Peyer's patch (tissue), 4 donors: Measurements from ENCODE around the gene FBXO28. TPM values are rescaled to one million over a fixed set of nuclear protein-coding genes. Genes with fewer than 3 reads are reported as not detected.

Experiments used
- DNase-seq, 3 donors: peaks; one replicate each; pipeline ENCODE4 v3.0.0-alpha.2; 2017 to 2019
- H3K27ac ChIP-seq, 4 donors: fragments of 200-600 bp; sonication (generic); one replicate each; pipeline ENCODE4 v1.5.1; 2016 to 2019
- H3K27me3 ChIP-seq, 2 donors: fragments of 200-600 bp; sonication (generic); one replicate each; pipeline ENCODE4 v1.5.1; 2019
- H3K36me3 ChIP-seq, 3 donors: fragments of 200-600 bp; sonication (generic); one replicate each; pipeline ENCODE4 v1.5.1; 2016 to 2019
- H3K4me1 ChIP-seq, 4 donors: fragments of 200-600 bp; sonication (generic); one replicate each; pipeline ENCODE4 v1.5.1; 2016 to 2019
- H3K4me3 ChIP-seq, 4 donors: fragments of 200-600 bp; sonication (generic); 1 replicate in 3 of 4; 2 replicates in 1 of 4; pipeline ENCODE4 v1.5.1; 2016 to 2019; ENCODE audit warnings: mild to moderate bottlenecking in 1 of 4
- H3K9me3 ChIP-seq, 4 donors: fragments of 200-600 bp; sonication (generic); one replicate each; pipeline ENCODE4 v1.5.1; 2016 to 2019; ENCODE audit warnings: mild to moderate bottlenecking in 1 of 4
- CTCF ChIP-seq, 6 experiments: fragments of 450-650 bp in 4 of 6; fragments of 200-600 bp in 2 of 6; sonication (generic) in 1 of 6; IDR thresholded peaks; one replicate each; pipeline ENCODE4 v1.5.1; 2017 to 2019; ENCODE audit warnings: antibody characterized with exemption in 6 of 6, mild to moderate bottlenecking in 3 of 6, moderate library complexity in 1 of 6
- POLR2A ChIP-seq, 2 donors: fragments of 450-650 bp; IDR thresholded peaks; one replicate each; pipeline ENCODE4 v1.5.1; 2017; ENCODE audit warnings: antibody characterized with exemption in 2 of 2, mild to moderate bottlenecking in 2 of 2, moderate library complexity in 2 of 2
- total RNA-seq, 4 donors: library from RNA; depleted of rRNA; stranded (reverse); fragments of >200 nt; gene quantifications; one replicate each; pipeline ENCODE4 v1.1.0, GENCODE V29; 2016

FBXO28 gene
- total RNA-seq, 4 donors from 2014 or later: 20.5 to 34.0 (median 28.5) TPM

GRCh38 chr1:224173523-224173922 is 59.6 kb downstream of the FBXO28 start:
- Histone ChIP-seq H3K4me1 (peaks cover 0 to 11% (median 4%) of the 10 kb centered on the region in 4 donors), H3K27me3 (no peaks in the 10 kb centered on the region), H3K9me3 (no peaks in the 10 kb centered on the region), H3K27ac (no peak overlapping the region), H3K36me3 (no peaks in the 10 kb centered on the region), H3K4me3 (no peak overlapping the region)
- TF ChIP-seq CTCF (IDR thresholded peaks at IDR 0.05) (no peak), POLR2A (IDR thresholded peaks at IDR 0.05) (no peak)
- DNase-seq: no peak

- Histone ChIP-seq H3K27me3 (no peaks in the 10 kb centered on the region), H3K4me3 (no peak overlapping the region), H3K36me3 (no peaks in the 10 kb centered on the region), H3K9me3 (no peaks in the 10 kb centered on the region), H3K27ac (no peak overlapping the region), H3K4me1 (no peaks in the 10 kb centered on the region)
- DNase-seq: no peak
- TF ChIP-seq CTCF (IDR thresholded peaks at IDR 0.05) (no peak), POLR2A (IDR thresholded peaks at IDR 0.05) (no peak)
Measured at GRCh38 chr1:224175617-224176016, 61.7 kb downstream of the FBXO28 start.

- DNase-seq: no peak
Measured at GRCh38 chr1:224177356-224177999, 63.6 kb downstream of the FBXO28 start.

GRCh38 chr1:224178894-224179293 is 65.0 kb downstream of the FBXO28 start:
- H3K36me3 ChIP-seq: no peaks in the 10 kb centered on the region
- H3K4me3 ChIP-seq: no peak overlapping the region
- peaks cover 0 to 7% (median 2%) of the 10 kb centered on the region in 4 donors for H3K4me1 ChIP-seq
- H3K27ac ChIP-seq: no peak overlapping the region
- H3K9me3 ChIP-seq: no peaks in the 10 kb centered on the region
- DNase-seq: no peak
- no peaks in the 10 kb centered on the region for H3K27me3 ChIP-seq
- TF ChIP-seq POLR2A (IDR thresholded peaks at IDR 0.05) (no peak), CTCF (IDR thresholded peaks at IDR 0.05) (no peak)

More at GRCh38 chr1:224177356-224177999, 63.6 kb downstream of the FBXO28 start:
- H3K27ac ChIP-seq: no peak overlapping the region
- no peaks in the 10 kb centered on the region for H3K27me3 ChIP-seq
- peaks cover 0 to 7% (median 2%) of the 10 kb centered on the region in 4 donors for H3K4me1 ChIP-seq
- H3K4me3 ChIP-seq: no peak overlapping the region
- no peak for TF ChIP-seq POLR2A (IDR thresholded peaks at IDR 0.05)
- TF ChIP-seq CTCF (IDR thresholded peaks at IDR 0.05): no peak
- no peaks in the 10 kb centered on the region for H3K36me3 ChIP-seq
- no peaks in the 10 kb centered on the region for H3K9me3 ChIP-seq

- Histone ChIP-seq H3K9me3 (no peaks in the 10 kb centered on the region), H3K36me3 (no peaks in the 10 kb centered on the region), H3K4me1 (peaks cover 0 to 19% (median 2%) of the 10 kb centered on the region in 4 donors), H3K27me3 (no peaks in the 10 kb centered on the region), H3K4me3 (no peak overlapping the region), H3K27ac (no peak overlapping the region)
- DNase-seq: no peak
- no peak for TF ChIP-seq POLR2A (IDR thresholded peaks at IDR 0.05)
- no peak for TF ChIP-seq CTCF (IDR thresholded peaks at IDR 0.05)
Measured at GRCh38 chr1:224180783-224181452, 67.0 kb downstream of the FBXO28 start.
